Measurements from ENCODE around the gene NR2E3. TPM values are rescaled to one million over a fixed set of nuclear protein-coding genes. Genes with fewer than 3 reads are reported as not detected.

Gene NR2E3
- total RNA-seq, 2 experiments from 2014 or later, result not detected

DNA sequence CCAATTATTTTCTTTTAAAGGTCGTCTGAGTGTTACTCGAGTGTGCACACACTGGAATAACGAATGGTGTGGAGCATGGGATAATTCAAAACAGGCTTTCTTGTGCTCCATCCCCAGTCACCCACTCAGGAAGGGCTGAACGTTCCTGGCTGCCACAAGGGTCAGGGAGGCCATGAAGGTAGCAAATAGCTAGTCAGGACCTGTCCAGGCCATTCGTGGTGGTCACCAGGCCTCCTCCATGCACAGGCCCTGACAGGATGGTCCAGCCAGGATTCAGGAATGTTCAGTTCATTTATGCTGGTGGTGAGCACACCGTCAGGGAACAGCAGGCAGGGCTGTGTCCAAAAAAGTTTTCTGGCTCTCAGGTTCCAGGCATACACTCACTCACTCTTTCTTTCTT is 11.7 kb upstream of the NR2E3 start:
- Mint-ChIP-seq H3K36me3 (no peaks in the 10 kb centered on the region), H3K27me3 (peaks cover 14% of the 10 kb centered on the region), H3K4me3 (no peak overlapping the region), H3K27ac (no peak overlapping the region), H3K9me3 (no peaks in the 10 kb centered on the region), H3K4me1 (ENCODE audit: low read depth) (no peaks in the 10 kb centered on the region)
- POLR2A ChIA-PET, result no interaction called here
- CTCF ChIA-PET, result interaction anchor here (0.6 to 1.1 kb wide), 2 partner anchors 19 to 358 kb away, joined by 3 to 5 read pairs; no protein-coding TSS in a partner anchor
- intact Hi-C loops (cut with micrococcal nuclease), result no loop called here
- no peak for DNase-seq

GRCh38 chr15:71800190-71800589 is 10.2 kb upstream of the NR2E3 start:
- ChIA-PET CTCF (interaction anchor here (0.8 to 5.2 kb wide), 4 partner anchors 11 to 56 kb away, joined by 3 to 33 read pairs (median 12); no protein-coding TSS in a partner anchor), POLR2A (no interaction called here)
- Mint-ChIP-seq H3K27ac (no peak overlapping the region), H3K4me3 (no peak overlapping the region), H3K9me3 (no peaks in the 10 kb centered on the region), H3K27me3 (peaks cover 14% of the 10 kb centered on the region), H3K36me3 (no peaks in the 10 kb centered on the region), H3K4me1 (ENCODE audit: low read depth) (no peaks in the 10 kb centered on the region)
- intact Hi-C loops (cut with micrococcal nuclease), result no loop called here
- DNase-seq, result no peak

DNA sequence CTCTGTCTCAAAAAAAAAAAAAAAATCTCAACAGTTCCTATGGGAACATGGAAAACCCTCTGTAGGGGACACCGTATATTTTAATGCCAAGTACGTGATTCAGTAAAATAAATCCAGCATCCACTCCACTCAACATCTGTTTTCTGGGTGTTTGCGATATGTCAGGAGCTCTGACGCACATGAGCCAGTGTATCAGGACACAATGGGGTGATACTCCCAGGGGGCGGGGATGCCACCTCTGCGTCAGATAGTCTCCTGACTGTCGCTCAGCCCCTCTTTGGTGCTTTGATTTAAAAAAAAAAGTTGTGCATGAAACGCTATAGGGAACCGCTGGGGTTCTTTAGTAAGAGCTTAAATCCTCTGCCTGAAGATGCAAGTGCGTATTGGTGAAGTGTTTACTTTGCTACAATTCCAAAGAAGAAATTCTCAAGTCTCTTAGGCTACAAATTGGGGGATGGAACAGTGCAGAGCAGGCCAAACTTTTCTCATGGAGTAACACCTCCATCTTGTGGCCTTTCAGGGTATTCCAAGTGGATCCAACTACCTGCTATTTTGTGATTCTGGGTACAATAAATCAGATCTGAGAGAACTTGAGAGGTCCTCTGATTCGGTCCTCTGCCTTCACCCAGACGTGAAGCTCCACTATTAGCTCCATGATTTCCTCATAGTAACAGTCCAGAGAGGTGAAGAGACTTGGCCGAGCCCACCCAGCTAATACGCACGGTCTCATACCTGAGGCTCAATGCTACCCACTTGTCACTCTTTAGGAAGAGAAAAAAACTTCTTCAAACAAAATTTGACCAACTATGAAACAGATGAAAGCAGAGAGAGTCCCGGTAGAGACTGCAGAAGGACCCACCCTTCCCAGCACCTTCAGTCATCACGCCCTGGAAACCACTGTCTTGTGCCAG is 9.3 kb upstream of the NR2E3 start:
- POLR2A ChIA-PET, result no interaction called here
- intact Hi-C loops (cut with micrococcal nuclease), result loop anchor here (1.0 kb wide), 1 partner anchor 57 kb away; no protein-coding TSS in a partner anchor
- CTCF ChIA-PET, result interaction anchor here (1.0 to 5.2 kb wide), 11 partner anchors 12 to 355 kb away, joined by 3 to 33 read pairs (median 5); no protein-coding TSS in a partner anchor
- no peak overlapping the region for H3K4me3 Mint-ChIP-seq
- H3K4me1 Mint-ChIP-seq (ENCODE audit: low read depth), result no peaks in the 10 kb centered on the region
- peaks cover 14% of the 10 kb centered on the region for H3K27me3 Mint-ChIP-seq
- no peaks in the 10 kb centered on the region for H3K9me3 Mint-ChIP-seq
- no peaks in the 10 kb centered on the region for H3K36me3 Mint-ChIP-seq
- no peak overlapping the region for H3K27ac Mint-ChIP-seq
- DNase-seq, result peak; percentile 33

GRCh38 chr15:71801935-71802655 is 8.3 kb upstream of the NR2E3 start:
- H3K4me1 Mint-ChIP-seq (ENCODE audit: low read depth), result no peaks in the 10 kb centered on the region
- ChIA-PET POLR2A (no interaction called here), CTCF (interaction anchor here (0.8 to 5.2 kb wide), 16 partner anchors 11 to 416 kb away, joined by 3 to 33 read pairs (median 4); no protein-coding TSS in a partner anchor)
- H3K27me3 Mint-ChIP-seq, result peaks cover 14% of the 10 kb centered on the region
- no peak overlapping the region for H3K4me3 Mint-ChIP-seq
- H3K36me3 Mint-ChIP-seq, result no peaks in the 10 kb centered on the region
- intact Hi-C loops (cut with micrococcal nuclease), result loop anchor here (1.0 kb wide), 2 partner anchors 58 to 354 kb away; no protein-coding TSS in a partner anchor
- no peak for DNase-seq
- H3K9me3 Mint-ChIP-seq, result no peaks in the 10 kb centered on the region
- no peak overlapping the region for H3K27ac Mint-ChIP-seq

DNA sequence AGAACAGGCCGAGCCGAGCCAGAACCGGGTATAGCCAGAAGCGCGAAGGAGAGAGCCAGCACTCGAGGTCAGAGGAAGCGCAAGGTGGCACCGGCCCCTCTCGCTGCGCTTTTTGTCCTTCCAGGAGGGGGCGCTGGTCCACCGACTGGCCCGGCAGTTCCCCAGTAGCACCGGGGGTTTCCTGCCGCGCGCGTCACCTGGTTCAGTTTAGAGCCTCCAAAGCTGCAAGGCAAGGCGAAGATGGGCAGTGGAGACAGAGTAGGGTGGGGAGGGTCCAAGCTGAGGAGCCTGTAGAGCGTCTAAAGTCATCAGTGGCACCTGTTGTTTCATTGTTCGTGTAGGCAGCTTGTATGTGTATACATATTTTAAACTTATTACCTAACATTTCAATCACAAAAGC is 7.6 kb upstream of the NR2E3 start:
- no peak overlapping the region for H3K27ac Mint-ChIP-seq
- H3K4me3 Mint-ChIP-seq, result no peak overlapping the region
- no peaks in the 10 kb centered on the region for H3K4me1 Mint-ChIP-seq (ENCODE audit: low read depth)
- CTCF ChIA-PET, result interaction anchor here (0.8 to 5.2 kb wide), 9 partner anchors 11 to 416 kb away, joined by 3 to 33 read pairs (median 4); no protein-coding TSS in a partner anchor
- H3K27me3 Mint-ChIP-seq, result peaks cover 14% of the 10 kb centered on the region
- H3K9me3 Mint-ChIP-seq, result no peaks in the 10 kb centered on the region
- DNase-seq, result peak; percentile 68
- POLR2A ChIA-PET, result no interaction called here
- intact Hi-C loops (cut with micrococcal nuclease), result loop anchor here (1.0 kb wide), 1 partner anchor 354 kb away; no protein-coding TSS in a partner anchor
- no peaks in the 10 kb centered on the region for H3K36me3 Mint-ChIP-seq

DNA sequence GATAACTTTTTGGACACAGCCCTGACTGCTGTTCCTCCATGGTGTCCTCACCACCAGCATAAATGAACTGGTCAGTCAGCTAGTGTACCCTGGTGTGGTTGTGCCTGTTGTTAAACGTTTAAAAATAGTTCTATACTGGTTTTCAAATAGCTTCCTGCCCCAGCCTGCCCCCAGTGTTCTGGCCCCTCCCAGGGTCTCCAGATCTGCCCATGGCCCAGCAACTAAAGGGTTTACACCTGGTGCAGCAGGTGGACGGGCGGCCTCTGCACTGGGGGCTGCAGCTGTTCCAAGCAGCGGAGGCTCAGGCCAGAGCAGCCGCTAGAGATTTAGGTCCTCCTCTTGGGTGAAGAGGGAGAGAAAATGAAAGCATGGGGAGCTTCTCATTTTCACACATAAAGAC is 6.1 kb upstream of the NR2E3 start:
- Mint-ChIP-seq H3K27me3 (peaks cover 14% of the 10 kb centered on the region), H3K9me3 (no peaks in the 10 kb centered on the region), H3K4me3 (no peak overlapping the region), H3K4me1 (ENCODE audit: low read depth) (no peaks in the 10 kb centered on the region), H3K27ac (no peak overlapping the region), H3K36me3 (no peaks in the 10 kb centered on the region)
- DNase-seq, result no peak
- intact Hi-C loops (cut with micrococcal nuclease), result no loop called here
- ChIA-PET CTCF (interaction anchor here (0.8 to 5.2 kb wide), 5 partner anchors 24 to 352 kb away, joined by 3 to 33 read pairs (median 4); no protein-coding TSS in a partner anchor), POLR2A (no interaction called here)

DNA sequence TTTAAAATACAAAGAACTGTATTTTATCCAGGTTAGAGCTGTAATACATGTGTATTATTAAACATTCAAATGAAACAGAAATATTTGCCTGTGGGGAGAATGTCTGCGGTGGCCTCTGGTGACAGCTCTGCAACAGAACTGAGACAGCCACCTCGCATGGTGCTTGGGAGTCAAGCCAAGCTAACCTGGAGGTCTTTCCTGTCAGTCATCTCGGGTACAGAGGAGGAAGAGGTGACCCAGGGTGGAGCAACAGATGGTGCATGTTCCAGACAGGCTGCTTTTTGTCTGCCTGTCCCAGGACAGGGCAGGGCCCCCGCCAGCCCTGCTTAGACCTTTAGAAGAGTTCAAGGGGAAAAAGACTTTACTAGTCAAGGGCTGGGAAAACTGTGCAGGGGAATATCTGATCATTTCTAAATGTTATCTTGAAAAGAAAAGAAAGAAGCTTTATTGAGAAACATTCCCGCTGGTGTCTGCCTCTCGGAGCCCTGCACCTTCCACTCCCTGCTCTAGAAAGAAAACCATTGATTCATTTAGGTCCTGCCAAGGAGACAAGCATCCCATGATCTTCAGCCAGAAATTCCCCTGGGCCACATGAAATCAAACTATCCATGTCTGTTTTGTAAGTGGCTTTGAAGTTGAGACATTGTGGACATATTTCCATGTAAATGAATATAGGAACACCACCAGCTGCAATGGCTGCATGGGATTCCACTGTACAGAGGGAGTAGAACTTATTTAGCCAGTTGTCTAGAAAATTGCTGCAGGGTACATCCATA is 5.5 kb upstream of the NR2E3 start:
- CTCF ChIA-PET, result interaction anchor here (0.8 to 1.7 kb wide), 4 partner anchors 23 to 393 kb away, joined by 3 to 4 read pairs (median 3); partner anchors contain the start of gene GRAMD2A
- Mint-ChIP-seq H3K4me3 (no peak overlapping the region), H3K36me3 (no peaks in the 10 kb centered on the region), H3K4me1 (ENCODE audit: low read depth) (no peaks in the 10 kb centered on the region), H3K27me3 (peaks cover 14% of the 10 kb centered on the region), H3K27ac (no peak overlapping the region), H3K9me3 (no peaks in the 10 kb centered on the region)
- POLR2A ChIA-PET, result no interaction called here
- intact Hi-C loops (cut with micrococcal nuclease), result no loop called here
- DNase-seq, result no peak

DNA sequence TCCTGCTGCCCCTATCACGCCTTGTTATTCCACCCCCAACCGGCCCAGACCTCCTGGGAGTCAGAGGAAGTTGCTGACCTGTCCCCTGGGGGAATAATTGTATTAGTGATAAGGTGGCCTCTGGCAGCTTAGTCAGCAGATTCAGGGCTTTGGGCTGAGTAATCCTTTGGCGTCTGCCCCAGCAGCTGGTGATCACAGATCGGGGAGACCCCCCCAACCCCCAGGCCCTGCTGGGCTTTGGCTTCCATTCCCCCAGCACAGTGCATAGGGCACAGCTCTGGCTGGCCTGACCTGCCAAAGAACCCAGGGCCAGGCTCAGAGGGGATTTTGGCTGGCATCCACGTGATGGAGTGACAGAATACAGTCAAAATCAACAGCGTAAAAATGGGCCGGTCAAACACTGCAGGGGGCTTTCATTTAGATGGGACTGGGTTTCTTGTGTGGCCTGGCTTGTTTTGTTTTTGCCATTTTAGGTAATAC is 3.9 kb upstream of the NR2E3 start:
- DNase-seq, result no peak
- ChIA-PET POLR2A (no interaction called here), CTCF (no interaction called here)
- H3K4me3 Mint-ChIP-seq, result no peak overlapping the region
- no peaks in the 10 kb centered on the region for H3K9me3 Mint-ChIP-seq
- H3K4me1 Mint-ChIP-seq (ENCODE audit: low read depth), result no peaks in the 10 kb centered on the region
- peaks cover 7% of the 10 kb centered on the region for H3K27me3 Mint-ChIP-seq
- H3K27ac Mint-ChIP-seq, result no peak overlapping the region
- intact Hi-C loops (cut with micrococcal nuclease), result no loop called here
- H3K36me3 Mint-ChIP-seq, result no peaks in the 10 kb centered on the region

- no peak for DNase-seq
- Mint-ChIP-seq H3K9me3 (no peaks in the 10 kb centered on the region), H3K4me1 (ENCODE audit: low read depth) (no peaks in the 10 kb centered on the region), H3K27ac (no peak overlapping the region), H3K4me3 (no peak overlapping the region), H3K27me3 (peaks cover 5% of the 10 kb centered on the region), H3K36me3 (no peaks in the 10 kb centered on the region)
- ChIA-PET POLR2A (no interaction called here), CTCF (no interaction called here)
- intact Hi-C loops (cut with micrococcal nuclease), result no loop called here
Observed at GRCh38 chr15:71807125-71807629, 3.2 kb upstream of the NR2E3 start.

- Mint-ChIP-seq H3K27ac (no peak overlapping the region), H3K4me3 (no peak overlapping the region), H3K4me1 (ENCODE audit: low read depth) (no peaks in the 10 kb centered on the region), H3K9me3 (no peaks in the 10 kb centered on the region), H3K27me3 (peaks cover 2% of the 10 kb centered on the region), H3K36me3 (no peaks in the 10 kb centered on the region)
- CTCF ChIA-PET, result no interaction called here
- intact Hi-C loops (cut with micrococcal nuclease), result no loop called here
- DNase-seq, result no peak
- POLR2A ChIA-PET, result no interaction called here
Observed at GRCh38 chr15:71807691-71808091, 2.7 kb upstream of the NR2E3 start.

- Mint-ChIP-seq H3K36me3 (no peaks in the 10 kb centered on the region), H3K27ac (no peak overlapping the region), H3K9me3 (no peaks in the 10 kb centered on the region), H3K4me1 (ENCODE audit: low read depth) (no peaks in the 10 kb centered on the region), H3K4me3 (no peak overlapping the region), H3K27me3 (peaks cover 2% of the 10 kb centered on the region)
- DNase-seq, result no peak
- CTCF ChIA-PET, result no interaction called here
- intact Hi-C loops (cut with micrococcal nuclease), result no loop called here
- POLR2A ChIA-PET, result no interaction called here
Observed at GRCh38 chr15:71808311-71809020, 1.9 kb upstream of the NR2E3 start.

All from activated CD4-positive, alpha-beta memory T cell treated with anti-CD3 and anti-CD28 coated beads for 36 hours (primary cell).